NK-92 (cell line): ENCODE measurements around the gene SAMD4A.
"Not testable (repeated sequence)": the region's sequence is repeated elsewhere in the genome, so short reads cannot be mapped to it uniquely, and the experiment has no call there.

Experiments used
- DNase-seq: peaks from one replicate; lab custom pipeline; 2025; ENCODE audit not compliant: unreplicated experiment; lab: John Stamatoyannopoulos, UW

The SAMD4A gene

GRCh38 chr14:54591866-54592265 is 24.9 kb downstream of the SAMD4A start:
- no peak for DNase-seq

- DNase-seq: no peak
Measured at GRCh38 chr14:54593860-54594259, 26.9 kb downstream of the SAMD4A start.

- DNase-seq: no peak
Measured at GRCh38 chr14:54594537-54594936, 27.6 kb downstream of the SAMD4A start.

- DNase-seq: no peak
Measured at GRCh38 chr14:54597795-54598443, 31.0 kb downstream of the SAMD4A start.

GRCh38 chr14:54599966-54600716 is 33.2 kb downstream of the SAMD4A start:
- DNase-seq: no peak

GRCh38 chr14:54600717-54601109 is 33.8 kb downstream of the SAMD4A start:
- DNase-seq: no peak

- DNase-seq: no peak
Measured at GRCh38 chr14:54603362-54603761, 36.4 kb downstream of the SAMD4A start.

GRCh38 chr14:54606178-54606577 is 39.2 kb downstream of the SAMD4A start:
- DNase-seq: no peak

- no peak for DNase-seq
Measured at GRCh38 chr14:54606631-54607133, 39.8 kb downstream of the SAMD4A start.

- no peak for DNase-seq
Measured at GRCh38 chr14:54609576-54609975, 42.6 kb downstream of the SAMD4A start.

GRCh38 chr14:54610051-54610977 is 43.4 kb downstream of the SAMD4A start:
- DNase-seq: no peak

- DNase-seq: no peak
Measured at GRCh38 chr14:54614296-54614695, 47.4 kb downstream of the SAMD4A start.

GRCh38 chr14:54617467-54617866 is 50.5 kb downstream of the SAMD4A start:
- no peak for DNase-seq

- DNase-seq: no peak
Measured at GRCh38 chr14:54621686-54622085, 54.8 kb downstream of the SAMD4A start.

- DNase-seq: no peak
Measured at GRCh38 chr14:54622192-54622958, 55.4 kb downstream of the SAMD4A start.

GRCh38 chr14:54623279-54624004 is 56.5 kb downstream of the SAMD4A start:
- DNase-seq: no peak

GRCh38 chr14:54624005-54624358 is 57.1 kb downstream of the SAMD4A start:
- not testable (repeated sequence) for DNase-seq

GRCh38 chr14:54625112-54625511 is 58.2 kb downstream of the SAMD4A start:
- DNase-seq: no peak

GRCh38 chr14:54627219-54627539 is 60.3 kb downstream of the SAMD4A start:
- no peak for DNase-seq
